Measurements from ENCODE around the gene TEX2. TPM values are rescaled to one million over a fixed set of nuclear protein-coding genes. Genes with fewer than 3 reads are reported as not detected.

Gene TEX2
- total and polyA plus RNA-seq, 2 experiments from 2014 or later, result 7.5 to 17.7 TPM

GRCh38 chr17:64133546-64134215 lies 129.4 kb downstream of the TEX2 start:
- Mint-ChIP-seq H3K36me3 (ENCODE audit: low read depth) (peaks cover 2% of the 10 kb centered on the region; the same call in 1 of the 3 replicates), H3K27me3 (ENCODE audit: insufficient read depth, low read depth, poor library complexity) (peaks cover 17% of the 10 kb centered on the region), H3K4me1 (peaks cover 9% of the 10 kb centered on the region), H3K27ac (no peak overlapping the region), H3K4me3 (no peak overlapping the region), H3K9me3 (no peaks in the 10 kb centered on the region)
- Histone ChIP-seq H3K4me3 (no peak overlapping the region), H3K4me1 (ENCODE audit: insufficient read depth) (peaks cover 11% of the 10 kb centered on the region), H3K79me2 (replicated peaks; ENCODE audit: insufficient read depth) (no peaks in the 10 kb centered on the region), H3K9me2 (ENCODE audit: insufficient read depth) (no peaks in the 10 kb centered on the region), H4K20me1 (replicated peaks; ENCODE audit: insufficient read depth) (no peaks in the 10 kb centered on the region), H3F3A (replicated peaks; ENCODE audit: low read depth) (peaks cover 4% of the 10 kb centered on the region; the same call in 1 of the 2 replicates), H3K36me3 (ENCODE audit: insufficient read depth) (no peaks in the 10 kb centered on the region), H3K27me3 (ENCODE audit: insufficient read depth) (peaks cover 22% of the 10 kb centered on the region), H2AFZ (no peak overlapping the region), H3K4me2 (no peak overlapping the region), H3K27ac (ENCODE audit: low read depth) (no peak overlapping the region)
- ATAC-seq, result no peak
- DNase-seq (ENCODE audit: low spot score), result peak; percentile 83
- no peak for TF ChIP-seq POLR2AphosphoS5 (IDR thresholded peaks at IDR 0.05; ENCODE audit: low read depth)
- TF ChIP-seq CTCF (conservative IDR thresholded peaks at IDR 0.05; ENCODE audit: low read depth in 2 of 2), result peak; percentile 81 to 84

DNA sequence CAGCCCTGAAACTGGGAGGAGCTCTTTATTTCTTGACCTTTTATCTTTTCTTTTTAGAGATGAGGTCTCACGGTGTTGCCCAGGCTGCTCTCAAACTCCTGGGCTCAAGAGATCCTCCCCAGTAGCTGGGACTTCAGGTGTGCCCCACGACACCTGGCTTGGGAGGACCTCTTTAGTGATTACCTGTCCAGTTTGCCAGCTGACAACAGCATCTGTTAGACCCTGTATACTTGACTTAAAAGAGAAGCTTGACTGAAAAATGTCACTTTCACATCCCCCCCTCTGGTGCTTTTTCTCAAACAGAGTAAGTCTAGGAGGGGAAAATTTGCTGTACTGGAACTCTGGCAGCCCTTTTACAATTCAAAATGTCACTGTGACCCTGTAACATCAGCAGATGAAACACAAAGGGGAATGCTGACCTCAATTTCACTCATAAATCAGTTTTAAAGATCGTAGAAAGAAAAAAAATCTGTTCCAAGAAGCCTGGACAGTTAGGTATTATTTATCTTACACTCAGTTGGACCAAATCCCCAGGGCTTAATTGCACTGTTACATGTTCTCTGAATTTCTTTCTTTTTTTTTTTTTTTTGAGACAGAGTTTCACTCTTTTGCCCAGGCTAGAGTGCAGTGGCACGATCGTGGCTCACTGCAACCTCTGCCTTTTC lies 131.3 kb downstream of the TEX2 start:
- Histone ChIP-seq H3K4me1 (ENCODE audit: insufficient read depth) (peaks cover 16% of the 10 kb centered on the region), H3K27ac (ENCODE audit: low read depth) (no peak overlapping the region), H4K20me1 (replicated peaks; ENCODE audit: insufficient read depth) (peaks cover 8% of the 10 kb centered on the region; the same call in 1 of the 2 replicates), H3K4me3 (no peak overlapping the region), H3K79me2 (replicated peaks; ENCODE audit: insufficient read depth) (peaks cover 5% of the 10 kb centered on the region; the same call in 1 of the 2 replicates), H3K27me3 (ENCODE audit: insufficient read depth) (peaks cover 30% of the 10 kb centered on the region), H2AFZ (no peak overlapping the region), H3F3A (replicated peaks; ENCODE audit: low read depth) (peaks cover 4% of the 10 kb centered on the region; the same call in 1 of the 2 replicates), H3K9me2 (ENCODE audit: insufficient read depth) (no peaks in the 10 kb centered on the region), H3K36me3 (ENCODE audit: insufficient read depth) (no peaks in the 10 kb centered on the region), H3K4me2 (no peak overlapping the region)
- Mint-ChIP-seq H3K9me3 (no peaks in the 10 kb centered on the region), H3K27ac (no peak overlapping the region), H3K4me3 (no peak overlapping the region), H3K36me3 (ENCODE audit: low read depth) (peaks cover 2% of the 10 kb centered on the region; the same call in 1 of the 3 replicates), H3K27me3 (ENCODE audit: insufficient read depth, low read depth, poor library complexity) (peaks cover 18% of the 10 kb centered on the region), H3K4me1 (peaks cover 9% of the 10 kb centered on the region)
- no peak for ATAC-seq
- TF ChIP-seq STAT1 (IDR thresholded peaks at IDR 0.05; ENCODE audit: unreplicated experiment) (no peak), CREB1 (CRISPR knock-in tag; IDR thresholded peaks at IDR 0.05; ENCODE audit: low read depth) (no peak), EZH2phosphoT487 (IDR thresholded peaks at IDR 0.05; ENCODE audit: unreplicated experiment) (no peak), POLR2AphosphoS5 (IDR thresholded peaks at IDR 0.05; ENCODE audit: low read depth) (no peak)
- DNase-seq (ENCODE audit: low spot score), result no peak

DNA sequence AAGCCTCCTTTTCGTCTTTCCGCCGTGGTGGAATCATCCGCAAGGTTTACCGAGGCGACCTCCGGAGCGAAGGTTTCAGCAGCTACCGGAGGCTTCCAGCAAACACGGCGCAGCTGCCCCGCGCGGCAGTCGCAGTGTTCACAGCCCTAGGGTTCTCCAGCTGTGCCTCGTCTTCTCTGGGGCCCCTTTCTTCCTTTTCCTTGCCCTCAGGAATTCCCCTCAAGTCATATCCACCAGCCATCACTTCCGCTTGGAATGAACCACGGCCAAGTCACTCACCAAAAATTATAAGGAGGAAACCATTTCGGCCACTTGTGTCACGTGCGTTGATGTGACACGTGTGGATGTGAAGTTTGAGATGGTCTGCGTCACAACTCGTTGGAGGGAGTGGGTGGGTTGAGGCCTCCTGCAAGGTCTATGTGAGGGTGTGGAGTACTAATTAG lies 132.5 kb downstream of the TEX2 start:
- no peaks in the 10 kb centered on the region for H3K9me3 Mint-ChIP-seq
- Histone ChIP-seq H3K79me2 (replicated peaks; ENCODE audit: insufficient read depth) (peaks cover 8% of the 10 kb centered on the region; the same call in 1 of the 2 replicates), H3F3A (replicated peaks; ENCODE audit: low read depth) (peaks cover 4% of the 10 kb centered on the region; the same call in 1 of the 2 replicates), H3K27ac (ENCODE audit: low read depth) (no peak overlapping the region), H3K36me3 (ENCODE audit: insufficient read depth) (no peaks in the 10 kb centered on the region), H3K27me3 (ENCODE audit: insufficient read depth) (peaks cover 30% of the 10 kb centered on the region), H3K4me2 (peak overlapping the region; percentile 91), H3K4me3 (peak overlapping the region; percentile 84), H2AFZ (peak overlapping the region; percentile 94), H3K4me1 (ENCODE audit: insufficient read depth) (peaks cover 16% of the 10 kb centered on the region), H3K9me2 (ENCODE audit: insufficient read depth) (no peaks in the 10 kb centered on the region), H4K20me1 (replicated peaks; ENCODE audit: insufficient read depth) (peaks cover 8% of the 10 kb centered on the region; the same call in 1 of the 2 replicates)
- peaks cover 2% of the 10 kb centered on the region; the same call in 1 of the 3 replicates for H3K36me3 Mint-ChIP-seq (ENCODE audit: low read depth)
- H3K4me3 Mint-ChIP-seq, result peak overlapping the region; percentile 74
- no peak overlapping the region for H3K27ac Mint-ChIP-seq
- TF ChIP-seq EZH2phosphoT487 (IDR thresholded peaks at IDR 0.05; ENCODE audit: unreplicated experiment) (no peak), STAT1 (IDR thresholded peaks at IDR 0.05; ENCODE audit: unreplicated experiment) (no peak), ETS1 (IDR thresholded peaks at IDR 0.05) (no peak), POLR2AphosphoS5 (IDR thresholded peaks at IDR 0.05; ENCODE audit: low read depth) (no peak), CTCF (conservative IDR thresholded peaks at IDR 0.05; ENCODE audit: low read depth in 2 of 2) (no peak)
- no peak for DNase-seq (ENCODE audit: low spot score)
- peaks cover 9% of the 10 kb centered on the region for H3K4me1 Mint-ChIP-seq
- ATAC-seq, result peak; percentile 47
- peaks cover 18% of the 10 kb centered on the region for H3K27me3 Mint-ChIP-seq (ENCODE audit: insufficient read depth, low read depth, poor library complexity)
